ENCODE results near the gene TMED10. TPM values are rescaled to one million over a fixed set of nuclear protein-coding genes. Genes with fewer than 3 reads are reported as not detected.

The TMED10 gene
- total RNA-seq, 1 experiment from 2014 or later: 253 TPM

DNA sequence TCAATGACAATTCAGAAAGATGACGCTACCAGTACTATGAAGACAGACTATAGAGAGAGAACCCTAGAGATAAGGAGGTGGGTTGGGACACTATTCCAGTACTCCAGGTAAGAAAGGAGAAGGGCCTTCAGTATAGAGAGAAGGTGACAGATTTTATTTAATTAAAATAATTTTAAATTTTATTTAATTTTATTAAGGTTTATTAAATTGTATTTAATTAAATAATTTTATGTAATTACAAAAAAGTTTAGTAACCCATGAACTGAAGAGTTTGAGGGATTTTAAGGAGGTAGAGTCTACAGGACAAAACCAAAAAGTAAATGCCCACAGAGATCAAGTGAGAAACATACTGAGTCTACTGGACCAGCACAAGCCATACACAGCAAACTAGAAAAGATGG, 20.3 kb downstream of the TMED10 start:
- DNase-seq (no peak), ATAC-seq (no peak)
- CTCF ChIA-PET: no interaction called here
- no peaks in the 10 kb centered on the region for H3F3A ChIP-seq (ENCODE audit: low read length, unreplicated experiment)
- intact Hi-C loops (cut with micrococcal nuclease): no loop called here
- no peak overlapping the region for H3K4me3 ChIP-seq (ENCODE audit: low read length)
- H3K79me2 ChIP-seq (ENCODE audit: low read length): peaks cover 66% of the 10 kb centered on the region
- no peak for TF ChIP-seq EZH2phosphoT487 (IDR thresholded peaks at IDR 0.05; ENCODE audit: borderline replicate concordance, low read length)
- TF ChIP-seq EZH2 (IDR thresholded peaks at IDR 0.05; ENCODE audit: low read length, unreplicated experiment): no peak
- TF ChIP-seq, protein P1, sequence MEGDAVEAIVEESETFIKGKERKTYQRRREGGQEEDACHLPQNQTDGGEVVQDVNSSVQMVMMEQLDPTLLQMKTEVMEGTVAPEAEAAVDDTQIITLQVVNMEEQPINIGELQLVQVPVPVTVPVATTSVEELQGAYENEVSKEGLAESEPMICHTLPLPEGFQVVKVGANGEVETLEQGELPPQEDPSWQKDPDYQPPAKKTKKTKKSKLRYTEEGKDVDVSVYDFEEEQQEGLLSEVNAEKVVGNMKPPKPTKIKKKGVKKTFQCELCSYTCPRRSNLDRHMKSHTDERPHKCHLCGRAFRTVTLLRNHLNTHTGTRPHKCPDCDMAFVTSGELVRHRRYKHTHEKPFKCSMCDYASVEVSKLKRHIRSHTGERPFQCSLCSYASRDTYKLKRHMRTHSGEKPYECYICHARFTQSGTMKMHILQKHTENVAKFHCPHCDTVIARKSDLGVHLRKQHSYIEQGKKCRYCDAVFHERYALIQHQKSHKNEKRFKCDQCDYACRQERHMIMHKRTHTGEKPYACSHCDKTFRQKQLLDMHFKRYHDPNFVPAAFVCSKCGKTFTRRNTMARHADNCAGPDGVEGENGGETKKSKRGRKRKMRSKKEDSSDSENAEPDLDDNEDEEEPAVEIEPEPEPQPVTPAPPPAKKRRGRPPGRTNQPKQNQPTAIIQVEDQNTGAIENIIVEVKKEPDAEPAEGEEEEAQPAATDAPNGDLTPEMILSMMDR (conservative IDR thresholded peaks at IDR 0.05; ENCODE audit: low read depth, low read length): no peak
- no peaks in the 10 kb centered on the region for H3K27me3 ChIP-seq (ENCODE audit: low read length)
- H3K4me1 ChIP-seq (ENCODE audit: insufficient read depth, low read length): no peaks in the 10 kb centered on the region
- H3K36me3 ChIP-seq (ENCODE audit: low read depth, low read length): no peaks in the 10 kb centered on the region
- no peak overlapping the region for H3K27ac ChIP-seq (ENCODE audit: low read length)
- POLR2A ChIA-PET (ENCODE audit: unreplicated experiment): no interaction called here
- BruUV-seq (replicated peaks): no TSS peak
- H2AFZ ChIP-seq (ENCODE audit: low read length): no peak overlapping the region
- H3K9me2 ChIP-seq (replicated peaks; ENCODE audit: low read length): no peaks in the 10 kb centered on the region
- H4K20me1 ChIP-seq (ENCODE audit: low read length): 0 out of 2 replicates have a peak, but pooled peaks cover 13% of the 10 kb centered on the region
- no peak overlapping the region for H3K4me2 ChIP-seq (ENCODE audit: low read length)
- no peak overlapping the region for H3K9ac ChIP-seq (ENCODE audit: low read length)
- H3K9me3 ChIP-seq (ENCODE audit: low read length): no peaks in the 10 kb centered on the region

DNA sequence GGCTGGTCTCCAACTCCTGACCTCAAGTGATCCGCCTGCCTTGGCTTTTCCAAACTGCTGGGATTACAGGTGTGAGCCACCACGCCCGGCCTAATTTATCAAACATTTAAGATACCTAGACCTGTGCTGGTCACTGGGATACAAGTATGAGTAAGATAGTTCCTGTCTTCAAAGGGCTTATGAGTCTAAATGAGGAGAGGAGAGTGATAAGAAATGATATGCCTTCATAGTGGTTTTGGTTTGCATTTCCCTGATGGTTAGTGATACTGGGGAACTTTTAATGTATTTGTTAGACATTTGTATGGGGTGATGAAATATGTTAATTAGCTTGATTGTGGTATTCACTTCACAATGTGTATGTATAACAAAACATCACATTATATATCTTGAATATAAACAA, 21.2 kb downstream of the TMED10 start:
- Histone ChIP-seq H3K36me3 (ENCODE audit: low read depth, low read length) (0 out of 2 replicates have a peak, but pooled peaks cover under 1% of the 10 kb centered on the region), H3K4me3 (ENCODE audit: low read length) (no peak overlapping the region), H3F3A (ENCODE audit: low read length, unreplicated experiment) (no peaks in the 10 kb centered on the region), H3K9ac (ENCODE audit: low read length) (no peak overlapping the region), H2AFZ (ENCODE audit: low read length) (no peak overlapping the region), H3K79me2 (ENCODE audit: low read length) (peaks cover 58% of the 10 kb centered on the region), H3K9me2 (replicated peaks; ENCODE audit: low read length) (no peaks in the 10 kb centered on the region), H4K20me1 (ENCODE audit: low read length) (0 out of 2 replicates have a peak, but pooled peaks cover 10% of the 10 kb centered on the region), H3K27ac (ENCODE audit: low read length) (no peak overlapping the region), H3K4me2 (ENCODE audit: low read length) (no peak overlapping the region), H3K27me3 (ENCODE audit: low read length) (no peaks in the 10 kb centered on the region), H3K4me1 (ENCODE audit: insufficient read depth, low read length) (no peaks in the 10 kb centered on the region), H3K9me3 (ENCODE audit: low read length) (no peaks in the 10 kb centered on the region)
- TF ChIP-seq EZH2phosphoT487 (IDR thresholded peaks at IDR 0.05; ENCODE audit: borderline replicate concordance, low read length): no peak
- TF ChIP-seq EZH2 (IDR thresholded peaks at IDR 0.05; ENCODE audit: low read length, unreplicated experiment): no peak
- TF ChIP-seq, protein P1 (conservative IDR thresholded peaks at IDR 0.05; ENCODE audit: low read depth, low read length): no peak
- intact Hi-C loops (cut with micrococcal nuclease): no loop called here
- ATAC-seq: no peak
- no TSS peak for BruUV-seq (replicated peaks)
- ChIA-PET POLR2A (ENCODE audit: unreplicated experiment) (no interaction called here), CTCF (no interaction called here)
- DNase-seq: no peak

DNA sequence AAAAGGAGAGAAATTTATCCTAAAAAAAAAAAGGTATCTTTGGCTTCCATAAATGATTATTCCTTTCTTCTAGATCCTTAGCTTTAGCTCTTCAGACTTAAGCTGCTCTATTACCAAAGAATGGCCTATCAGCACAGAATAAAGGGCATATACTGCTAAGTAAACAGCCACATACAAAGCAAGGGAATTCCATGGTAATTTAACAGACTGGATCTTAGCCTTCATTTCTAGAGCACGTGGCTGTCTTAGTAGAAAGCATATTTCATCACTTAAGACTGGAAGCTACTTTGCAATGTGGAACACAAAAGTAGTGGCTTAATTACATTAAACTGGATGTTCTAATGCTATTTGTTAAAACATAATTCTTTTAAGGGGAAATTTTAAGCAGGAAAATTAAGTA, 23.1 kb downstream of the TMED10 start:
- no TSS peak for BruUV-seq (replicated peaks)
- ChIA-PET CTCF (interaction anchor here (0.7 kb wide), 2 partner anchors 26 to 36 kb away, joined by 3 to 7 read pairs; no protein-coding TSS in a partner anchor), POLR2A (ENCODE audit: unreplicated experiment) (no interaction called here)

More for the DNA sequence above, 23.1 kb downstream of the TMED10 start:
- DNase-seq: no peak
- intact Hi-C loops (cut with micrococcal nuclease): no loop called here
- Histone ChIP-seq H3K4me1 (ENCODE audit: insufficient read depth, low read length) (no peaks in the 10 kb centered on the region), H3K9me3 (ENCODE audit: low read length) (no peaks in the 10 kb centered on the region), H3K27me3 (ENCODE audit: low read length) (no peaks in the 10 kb centered on the region), H3K4me2 (ENCODE audit: low read length) (no peak overlapping the region), H3F3A (ENCODE audit: low read length, unreplicated experiment) (no peaks in the 10 kb centered on the region), H4K20me1 (ENCODE audit: low read length) (no peaks in the 10 kb centered on the region), H3K36me3 (ENCODE audit: low read depth, low read length) (0 out of 2 replicates have a peak, but pooled peaks cover 6% of the 10 kb centered on the region), H3K27ac (ENCODE audit: low read length) (no peak overlapping the region), H3K9me2 (replicated peaks; ENCODE audit: low read length) (no peaks in the 10 kb centered on the region), H3K79me2 (ENCODE audit: low read length) (peaks cover 53% of the 10 kb centered on the region), H3K9ac (ENCODE audit: low read length) (no peak overlapping the region), H2AFZ (ENCODE audit: low read length) (no peak overlapping the region), H3K4me3 (ENCODE audit: low read length) (no peak overlapping the region)
- TF ChIP-seq EZH2 (IDR thresholded peaks at IDR 0.05; ENCODE audit: low read length, unreplicated experiment): no peak
- TF ChIP-seq EZH2phosphoT487 (IDR thresholded peaks at IDR 0.05; ENCODE audit: borderline replicate concordance, low read length): no peak
- TF ChIP-seq, protein P1 (conservative IDR thresholded peaks at IDR 0.05; ENCODE audit: low read depth, low read length): no peak
- no peak for ATAC-seq
